ENCODE results near the gene COX4I1.
A peak's percentile ranks its signal among the peaks of the same experiment; 100 is the strongest.
"Not testable (repeated sequence)": the region's sequence is repeated elsewhere in the genome, so short reads cannot be mapped to it uniquely, and the experiment has no call there.

Gene COX4I1

DNA sequence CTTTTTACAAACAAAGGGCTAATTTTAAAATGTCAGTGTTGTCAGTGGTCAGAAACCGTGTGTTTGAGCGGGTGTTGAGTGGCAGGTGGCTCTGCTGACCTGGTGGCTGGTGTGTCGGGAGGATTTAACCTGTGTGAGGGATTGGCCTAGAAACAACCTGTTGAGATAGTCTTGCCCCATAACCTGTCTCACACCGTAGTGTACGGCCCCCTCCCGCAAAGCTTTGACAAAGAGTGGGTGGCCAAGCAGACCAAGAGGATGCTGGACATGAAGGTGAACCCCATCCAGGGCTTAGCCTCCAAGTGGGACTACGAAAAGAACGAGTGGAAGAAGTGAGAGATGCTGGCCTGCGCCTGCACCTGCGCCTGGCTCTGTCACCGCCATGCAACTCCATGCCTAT is 7.0 kb downstream of the COX4I1 start:
- Mint-ChIP-seq H3K27ac (no peak overlapping the region), H3K36me3 (peaks cover 26% of the 10 kb centered on the region), H3K4me1 (peaks cover 17% of the 10 kb centered on the region), H3K4me3 (no peak overlapping the region), H3K27me3 (no peaks in the 10 kb centered on the region), H3K9me3 (no peaks in the 10 kb centered on the region)

DNA sequence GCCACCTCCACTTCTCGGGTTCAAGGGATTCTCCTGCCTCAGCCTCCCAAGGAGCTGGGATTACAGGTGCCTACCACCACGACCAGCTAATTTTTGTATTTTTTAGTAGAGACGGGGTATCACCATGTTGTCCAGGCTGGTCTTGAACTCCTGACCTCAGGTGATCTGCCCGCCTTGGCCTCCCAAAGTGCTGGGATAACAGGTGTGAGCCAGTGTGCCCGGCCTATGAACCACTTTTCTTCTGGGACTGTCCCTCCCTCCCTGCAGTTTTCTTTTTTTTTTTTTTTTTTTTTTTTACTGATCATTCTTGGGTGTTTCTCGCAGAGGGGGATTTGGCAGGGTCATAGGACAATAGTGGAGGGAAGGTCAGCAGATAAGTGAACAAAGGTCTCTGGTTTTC is 7.8 kb downstream of the COX4I1 start:
- H3K4me1 Mint-ChIP-seq, H3K4me3 Mint-ChIP-seq, H3K9me3 Mint-ChIP-seq, H3K27ac Mint-ChIP-seq, H3K27me3 Mint-ChIP-seq: not testable (repeated sequence)
- peaks cover 19% of the 10 kb centered on the region for H3K36me3 Mint-ChIP-seq

DNA sequence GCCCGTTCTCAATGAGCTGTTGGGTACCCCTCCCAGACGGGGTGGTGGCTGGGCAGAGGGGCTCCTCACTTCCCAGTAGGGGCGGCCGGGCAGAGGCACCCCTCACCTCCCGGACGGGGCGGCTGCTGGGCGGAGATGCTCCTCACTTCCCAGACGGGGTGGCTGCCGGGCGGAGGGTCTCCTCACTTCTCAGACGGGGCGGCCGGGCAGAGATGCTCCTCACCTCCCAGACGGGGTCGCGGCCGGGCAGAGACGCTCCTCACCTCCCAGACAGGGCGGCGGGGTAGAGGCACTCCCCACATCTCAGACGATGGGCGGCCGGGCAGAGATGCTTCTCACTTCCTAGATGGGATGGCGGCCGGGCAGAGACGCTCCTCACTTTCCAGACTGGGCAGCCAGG is 8.6 kb downstream of the COX4I1 start:
- H3K4me1 Mint-ChIP-seq, H3K27ac Mint-ChIP-seq, H3K27me3 Mint-ChIP-seq, H3K9me3 Mint-ChIP-seq, H3K4me3 Mint-ChIP-seq: not testable (repeated sequence)
- peaks cover 16% of the 10 kb centered on the region for H3K36me3 Mint-ChIP-seq

DNA sequence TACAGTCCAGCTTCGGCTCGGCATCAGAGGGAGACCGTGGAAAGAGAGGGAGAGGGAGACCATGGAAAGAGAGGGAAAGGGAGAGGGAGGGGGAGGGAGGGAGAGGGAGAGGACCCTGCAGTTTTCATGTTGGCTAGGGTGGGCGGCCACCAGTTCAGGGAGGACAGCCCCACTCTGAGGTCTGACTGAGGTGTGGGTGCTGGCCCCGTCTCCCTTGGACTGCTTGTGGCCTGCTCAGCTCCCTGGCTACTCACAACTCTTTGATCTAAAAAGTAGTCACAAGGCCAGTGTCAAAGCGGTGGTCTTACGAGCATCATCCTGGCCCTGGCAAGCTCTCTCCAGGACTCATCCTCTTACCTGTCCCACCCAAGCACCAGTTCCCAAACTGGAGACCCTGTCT is 9.4 kb downstream of the COX4I1 start:
- peak overlapping the region; percentile 51 for H3K27ac Mint-ChIP-seq
- H3K27me3 Mint-ChIP-seq = peaks cover 2% of the 10 kb centered on the region
- no peak overlapping the region for H3K4me3 Mint-ChIP-seq
- peaks cover 2% of the 10 kb centered on the region for H3K4me1 Mint-ChIP-seq
- H3K9me3 Mint-ChIP-seq = no peaks in the 10 kb centered on the region
- H3K36me3 Mint-ChIP-seq = peaks cover 16% of the 10 kb centered on the region

DNA sequence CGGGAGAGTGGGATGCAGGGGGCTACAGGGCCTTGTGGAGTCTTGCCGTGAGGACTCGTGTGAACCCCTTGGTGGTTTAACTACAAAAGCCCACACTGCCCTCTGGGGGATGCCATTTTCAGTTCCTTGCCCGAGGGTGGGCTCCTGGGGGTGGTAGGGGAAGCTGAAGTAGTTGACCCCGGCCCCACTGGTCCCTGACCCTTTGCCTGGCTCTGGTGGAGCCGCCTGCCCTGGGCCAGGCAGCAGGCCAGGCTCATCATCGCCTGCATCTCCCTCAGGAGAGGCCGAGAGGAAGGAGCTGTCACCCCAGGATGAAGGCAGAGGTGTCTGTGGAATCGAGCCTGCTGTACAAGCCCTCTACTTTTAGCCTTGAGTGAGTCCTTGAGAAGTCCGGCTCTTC is 10.2 kb downstream of the COX4I1 start:
- Mint-ChIP-seq H3K27ac (no peak overlapping the region), H3K36me3 (peaks cover 14% of the 10 kb centered on the region)

DNA sequence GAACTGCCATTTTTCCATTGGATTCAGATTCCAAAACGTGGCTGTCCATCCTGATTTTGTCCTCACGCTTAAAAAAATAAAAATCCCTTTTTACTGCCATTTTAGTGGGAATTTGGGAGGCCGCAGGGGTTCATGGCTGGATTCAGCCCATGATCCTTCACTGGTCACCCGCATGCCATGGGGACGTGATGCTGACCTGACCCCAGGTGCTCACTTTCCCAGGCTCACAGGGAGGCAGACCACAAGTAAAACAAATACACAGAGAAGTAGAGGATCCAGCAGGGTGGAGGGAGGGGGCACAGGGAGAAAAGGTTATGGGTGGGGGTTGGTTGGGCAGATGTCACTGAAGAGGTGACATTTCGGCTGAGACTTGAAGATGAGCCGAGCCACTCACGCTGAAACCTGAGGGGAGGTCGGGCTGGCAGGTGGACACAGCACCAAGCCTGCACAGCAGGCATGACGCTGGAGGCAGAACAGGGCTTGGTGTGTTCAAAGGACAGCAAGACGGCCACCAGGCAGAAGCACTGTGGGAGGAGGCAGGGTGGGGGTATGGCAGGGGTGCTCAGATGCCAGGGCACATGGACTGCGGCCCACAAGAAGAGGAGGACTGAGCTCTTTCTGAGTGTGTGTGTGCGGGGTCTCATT is 10.7 kb downstream of the COX4I1 start:
- no peak overlapping the region for H3K27ac Mint-ChIP-seq
- peaks cover 2% of the 10 kb centered on the region for H3K27me3 Mint-ChIP-seq
- H3K9me3 Mint-ChIP-seq = no peaks in the 10 kb centered on the region
- H3K4me3 Mint-ChIP-seq = no peak overlapping the region
- H3K4me1 Mint-ChIP-seq = no peaks in the 10 kb centered on the region
- H3K36me3 Mint-ChIP-seq = peaks cover 11% of the 10 kb centered on the region

More for the DNA sequence above, 10.2 kb downstream of the COX4I1 start:
- no peak overlapping the region for H3K4me3 Mint-ChIP-seq
- peaks cover 2% of the 10 kb centered on the region for H3K27me3 Mint-ChIP-seq
- H3K4me1 Mint-ChIP-seq = no peaks in the 10 kb centered on the region
- no peaks in the 10 kb centered on the region for H3K9me3 Mint-ChIP-seq

DNA sequence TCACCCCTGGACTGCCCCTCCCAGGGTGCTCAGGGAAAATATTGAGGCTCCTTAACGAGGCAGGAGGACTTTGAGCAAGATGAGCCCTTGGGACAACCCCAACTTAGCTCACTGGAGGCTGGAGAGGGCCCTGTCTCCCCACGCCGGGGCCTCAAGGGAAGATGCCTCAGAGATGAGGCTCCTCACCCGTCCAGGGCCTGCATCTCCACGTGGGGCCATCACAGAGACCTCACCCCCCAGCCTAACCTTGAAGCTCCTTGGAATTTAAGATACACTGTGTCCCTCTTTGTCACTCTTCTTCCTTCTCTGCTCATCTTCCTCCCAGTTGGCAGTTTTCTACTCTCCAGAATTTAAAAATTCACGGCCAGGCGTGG is 11.2 kb downstream of the COX4I1 start:
- H3K27me3 Mint-ChIP-seq = peaks cover 2% of the 10 kb centered on the region

DNA sequence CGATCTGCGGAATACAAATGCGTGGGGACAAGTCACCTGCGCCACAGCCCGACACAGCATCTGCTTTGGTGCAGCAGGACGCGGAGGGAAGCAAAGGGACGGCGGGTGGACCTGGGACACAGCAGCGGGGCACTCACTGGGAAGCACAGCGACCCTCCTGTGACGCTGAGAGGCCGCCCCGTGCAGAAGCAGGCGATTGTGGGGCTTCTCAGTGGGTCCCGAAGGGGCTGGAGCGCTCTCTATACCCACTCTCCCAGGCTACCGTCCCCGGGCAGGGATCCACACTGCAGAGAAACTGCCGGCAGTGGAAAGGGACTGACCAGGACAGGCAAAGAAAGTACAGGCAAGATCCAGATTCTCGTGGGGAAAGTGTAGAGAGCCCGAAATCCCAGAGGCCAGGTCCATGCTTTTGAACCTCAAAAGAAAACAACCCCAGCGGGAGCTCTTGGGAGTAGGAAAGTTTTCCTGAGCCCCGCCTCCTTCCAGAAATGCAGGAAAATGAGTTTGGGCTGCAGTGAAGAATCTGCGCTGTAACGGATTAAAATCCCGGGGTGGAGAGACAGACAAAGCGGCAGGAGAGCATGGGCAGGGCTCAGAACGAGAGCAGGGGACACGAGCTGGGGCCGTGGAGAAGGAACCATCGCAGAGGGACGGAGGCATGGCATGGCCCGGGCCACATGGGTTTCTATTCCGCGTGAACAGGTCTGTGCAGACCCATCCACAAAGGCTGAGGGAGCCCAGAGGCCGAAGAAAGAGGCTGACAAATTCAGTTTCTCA is 12.7 kb downstream of the COX4I1 start:
- peaks cover 2% of the 10 kb centered on the region for H3K27me3 Mint-ChIP-seq
- H3K4me3 Mint-ChIP-seq = no peak overlapping the region
- no peaks in the 10 kb centered on the region for H3K9me3 Mint-ChIP-seq
- H3K27ac Mint-ChIP-seq = no peak overlapping the region
- no peaks in the 10 kb centered on the region for H3K36me3 Mint-ChIP-seq
- H3K4me1 Mint-ChIP-seq = no peaks in the 10 kb centered on the region

More for the DNA sequence above, 11.2 kb downstream of the COX4I1 start:
- no peaks in the 10 kb centered on the region for H3K9me3 Mint-ChIP-seq
- H3K4me1 Mint-ChIP-seq = no peaks in the 10 kb centered on the region
- peaks cover 7% of the 10 kb centered on the region for H3K36me3 Mint-ChIP-seq
- H3K27ac Mint-ChIP-seq = no peak overlapping the region
- no peak overlapping the region for H3K4me3 Mint-ChIP-seq

DNA sequence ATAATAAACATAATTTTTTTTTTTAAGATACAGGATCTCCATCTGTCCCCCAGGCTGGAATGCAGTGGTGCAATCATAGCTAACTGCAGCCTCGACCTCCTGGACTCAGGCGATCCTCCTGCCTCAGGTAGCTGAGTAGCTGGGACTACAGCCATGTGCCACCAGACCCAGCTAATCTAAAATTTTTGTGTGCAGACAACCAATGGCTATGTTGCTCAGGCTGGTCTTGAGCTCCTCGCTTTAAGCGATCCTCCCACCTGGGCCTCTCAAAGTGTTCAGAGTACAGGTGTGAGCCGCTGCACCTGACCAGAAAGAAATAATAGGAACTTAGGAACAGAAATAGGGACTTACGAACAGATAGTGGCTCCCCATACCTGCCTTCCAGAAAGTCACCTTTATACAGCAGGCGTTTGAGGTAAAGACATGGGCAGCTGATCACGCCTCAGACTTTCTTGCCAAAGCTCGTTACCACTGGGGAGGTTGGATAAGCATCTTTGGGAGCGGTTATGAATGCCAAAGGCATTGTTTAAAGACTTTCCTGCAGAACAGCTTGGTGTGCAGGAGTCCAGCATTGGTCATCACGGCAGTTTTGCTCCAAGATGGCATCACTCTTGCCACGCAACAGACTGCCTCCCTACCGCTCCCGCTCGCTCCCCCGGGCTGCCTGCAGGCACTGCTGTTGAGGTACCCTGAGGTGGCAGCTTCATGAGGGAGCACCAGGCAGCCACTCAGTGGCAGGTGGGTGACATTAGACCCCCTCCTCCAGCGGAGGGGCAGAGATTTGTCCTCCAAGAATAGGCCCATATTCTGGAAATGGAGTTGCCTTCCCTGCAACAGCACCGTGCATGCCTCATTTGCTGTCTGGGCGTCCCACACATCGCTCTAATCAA is 13.6 kb downstream of the COX4I1 start:
- no peaks in the 10 kb centered on the region for H3K9me3 Mint-ChIP-seq
- H3K27me3 Mint-ChIP-seq = peaks cover 2% of the 10 kb centered on the region
- no peak overlapping the region for H3K27ac Mint-ChIP-seq
- no peaks in the 10 kb centered on the region for H3K4me1 Mint-ChIP-seq
- no peaks in the 10 kb centered on the region for H3K36me3 Mint-ChIP-seq
- no peak overlapping the region for H3K4me3 Mint-ChIP-seq

DNA sequence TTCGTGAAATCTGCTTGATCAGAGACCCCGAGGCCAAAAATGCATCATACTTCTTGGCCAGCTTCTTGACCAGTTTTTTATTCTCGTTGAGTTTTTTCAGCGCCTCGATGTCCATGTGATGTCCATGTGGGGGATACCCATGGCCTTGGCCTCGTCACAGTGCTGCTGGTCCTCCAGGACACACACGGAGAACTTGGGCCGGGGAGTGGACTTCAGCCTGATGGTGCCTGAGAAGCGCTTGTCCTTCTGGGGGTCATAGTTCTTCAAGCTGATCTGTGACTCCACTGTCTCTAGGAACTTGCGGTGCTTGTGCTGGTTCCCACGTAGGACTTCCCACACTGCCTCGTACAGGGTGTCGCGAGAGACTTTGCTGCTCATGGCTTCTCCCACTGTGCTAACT is 16.7 kb downstream of the COX4I1 start:
- H3K4me1 Mint-ChIP-seq = peaks cover 7% of the 10 kb centered on the region
- no peak overlapping the region for H3K4me3 Mint-ChIP-seq
- H3K36me3 Mint-ChIP-seq = no peaks in the 10 kb centered on the region
- peaks cover 2% of the 10 kb centered on the region for H3K27me3 Mint-ChIP-seq
- H3K27ac Mint-ChIP-seq = no peak overlapping the region
- no peaks in the 10 kb centered on the region for H3K9me3 Mint-ChIP-seq

DNA sequence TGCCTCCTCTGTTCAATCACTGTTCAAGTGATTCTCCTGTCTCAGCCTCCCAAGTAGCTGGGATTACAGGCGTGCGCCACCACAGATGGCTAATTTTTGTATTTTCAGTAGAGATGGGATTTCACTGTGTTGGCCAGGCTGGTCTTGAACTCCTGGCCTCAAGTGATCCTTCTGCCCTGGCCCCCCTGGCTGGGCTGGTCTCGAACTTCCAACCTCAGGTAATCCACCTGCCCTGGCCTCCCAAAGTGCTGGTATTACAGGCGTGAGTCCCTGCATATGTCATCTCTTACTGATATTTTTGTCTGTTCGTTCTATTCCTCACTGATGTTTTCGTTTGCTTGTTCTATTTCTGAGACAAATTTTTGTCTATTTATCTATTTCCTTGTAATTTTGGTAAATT is 17.7 kb downstream of the COX4I1 start:
- H3K27me3 Mint-ChIP-seq, H3K36me3 Mint-ChIP-seq, H3K4me3 Mint-ChIP-seq, H3K9me3 Mint-ChIP-seq, H3K27ac Mint-ChIP-seq: not testable (repeated sequence)
- peaks cover 13% of the 10 kb centered on the region for H3K4me1 Mint-ChIP-seq

DNA sequence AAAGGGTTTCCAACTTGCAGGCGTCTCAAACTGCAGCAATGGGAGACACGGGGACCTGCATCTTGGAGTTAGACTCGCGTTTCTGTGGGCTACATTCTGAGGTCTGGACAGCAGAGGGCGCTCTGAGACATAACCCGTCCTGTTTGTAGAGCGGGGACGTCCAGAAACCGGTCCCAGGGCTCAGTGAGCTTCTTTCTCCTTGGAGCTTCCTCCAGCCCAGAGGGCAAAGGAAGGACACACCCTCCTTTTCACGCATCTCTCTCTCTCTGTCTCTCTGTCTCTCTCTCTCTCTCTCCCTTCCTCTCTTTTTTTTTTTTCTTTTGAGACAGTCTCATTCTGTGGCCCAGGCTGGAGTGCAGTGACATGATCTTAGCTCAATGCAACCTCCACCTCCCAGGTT is 19.8 kb downstream of the COX4I1 start:
- Mint-ChIP-seq H3K9me3 (no peaks in the 10 kb centered on the region), H3K4me3 (no peak overlapping the region), H3K4me1 (peaks cover 13% of the 10 kb centered on the region), H3K36me3 (no peaks in the 10 kb centered on the region), H3K27ac (no peak overlapping the region), H3K27me3 (no peaks in the 10 kb centered on the region)

DNA sequence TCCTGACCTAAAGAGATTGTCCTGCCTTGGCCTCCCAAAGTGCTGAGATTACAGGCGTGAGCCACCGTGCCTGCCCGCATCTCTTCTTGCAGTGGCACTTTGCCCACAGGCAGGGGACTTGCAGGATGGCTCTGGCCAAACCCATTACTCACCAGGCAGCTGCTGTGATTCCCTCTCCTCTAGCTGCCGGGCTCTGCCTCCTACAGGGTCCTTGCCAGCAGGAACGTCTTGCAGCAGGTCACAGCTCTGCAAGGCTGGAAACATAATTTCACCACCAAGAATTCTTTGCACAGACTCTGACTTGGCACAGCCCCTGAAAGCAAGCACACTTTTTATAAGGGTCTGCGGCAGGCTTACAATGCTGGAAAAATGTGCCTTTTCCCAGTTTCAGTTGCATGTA is 20.3 kb downstream of the COX4I1 start:
- no peak overlapping the region for H3K27ac Mint-ChIP-seq
- no peaks in the 10 kb centered on the region for H3K27me3 Mint-ChIP-seq
- H3K36me3 Mint-ChIP-seq = no peaks in the 10 kb centered on the region
- H3K9me3 Mint-ChIP-seq = no peaks in the 10 kb centered on the region
- no peak overlapping the region for H3K4me3 Mint-ChIP-seq
- H3K4me1 Mint-ChIP-seq = peaks cover 13% of the 10 kb centered on the region

DNA sequence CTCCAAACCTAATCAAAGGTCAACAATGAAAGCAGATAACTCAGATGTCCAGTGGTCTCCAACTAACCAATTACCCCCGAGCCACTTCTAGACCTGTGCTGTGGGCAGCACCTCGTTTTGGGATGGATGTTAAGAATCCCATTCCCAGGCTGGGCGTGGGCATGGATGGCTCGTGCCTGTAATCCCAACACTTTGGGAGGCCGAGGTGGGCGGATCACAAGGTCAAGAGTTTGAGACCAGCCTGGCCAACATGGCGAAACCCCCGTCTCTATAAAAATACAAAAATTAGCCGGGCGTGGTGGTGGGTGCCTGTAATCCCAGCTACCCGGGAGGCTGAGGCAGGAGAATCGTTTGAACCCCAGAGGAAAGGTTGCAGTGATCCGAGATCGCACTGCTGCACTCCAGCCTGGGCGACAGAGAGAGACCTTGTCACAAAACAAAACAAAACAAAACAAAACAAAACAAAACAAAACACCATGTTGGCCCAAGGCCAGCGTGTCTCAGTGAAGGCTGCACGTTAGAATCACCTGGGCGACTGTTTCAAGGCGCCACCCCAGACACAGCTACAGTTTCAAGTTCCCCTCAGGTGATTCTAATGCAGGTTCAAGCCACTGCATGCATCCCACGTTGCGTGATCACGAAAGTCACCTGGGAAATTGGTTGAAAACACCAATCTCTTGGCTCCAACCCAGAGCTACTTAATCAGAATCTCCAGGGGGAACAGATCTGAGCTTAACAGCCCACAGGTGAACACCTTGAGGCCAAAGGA is 21.3 kb downstream of the COX4I1 start:
- H3K27me3 Mint-ChIP-seq = no peaks in the 10 kb centered on the region
- peaks cover 13% of the 10 kb centered on the region for H3K4me1 Mint-ChIP-seq
- H3K9me3 Mint-ChIP-seq = no peaks in the 10 kb centered on the region
- no peak overlapping the region for H3K4me3 Mint-ChIP-seq
- H3K27ac Mint-ChIP-seq = no peak overlapping the region
- no peaks in the 10 kb centered on the region for H3K36me3 Mint-ChIP-seq

DNA sequence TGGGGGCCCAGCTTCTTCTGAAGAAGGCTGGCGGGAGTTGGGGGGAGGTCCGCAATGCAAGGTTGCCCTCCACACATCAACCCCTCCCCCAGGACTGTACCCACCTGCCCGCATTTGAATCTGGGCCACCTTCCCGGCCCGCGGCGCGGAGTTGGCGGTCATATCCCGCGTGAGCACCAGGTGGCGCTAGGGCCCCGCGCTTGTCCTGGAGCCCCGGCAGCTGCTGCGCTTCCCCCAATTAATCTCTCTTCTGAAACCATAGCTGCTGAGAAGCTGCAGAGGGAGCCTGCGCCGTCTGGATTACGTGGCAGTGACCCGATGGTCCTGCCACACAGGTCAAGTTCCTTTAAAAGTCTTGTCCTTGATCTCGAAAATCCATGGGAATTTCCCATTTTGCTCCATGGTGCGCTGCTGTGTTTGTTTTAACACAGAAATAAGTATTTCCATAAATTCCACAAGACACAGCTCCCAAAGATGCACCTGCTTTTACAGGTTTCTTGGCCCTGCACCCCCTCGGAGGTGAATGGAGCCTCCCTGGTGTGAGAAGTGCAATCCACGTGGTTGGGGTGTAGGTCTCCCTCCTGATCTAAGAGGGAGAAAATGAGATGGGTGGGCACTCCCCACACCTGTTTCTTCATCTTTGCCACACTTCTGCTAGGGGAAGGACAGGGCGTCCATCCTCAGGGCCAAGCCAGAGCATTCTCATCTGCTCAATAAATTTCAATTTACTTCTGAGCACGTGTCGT is 22.1 kb downstream of the COX4I1 start:
- Mint-ChIP-seq H3K27me3 (no peaks in the 10 kb centered on the region), H3K4me3 (no peak overlapping the region), H3K9me3 (no peaks in the 10 kb centered on the region), H3K36me3 (no peaks in the 10 kb centered on the region), H3K4me1 (peaks cover 13% of the 10 kb centered on the region), H3K27ac (no peak overlapping the region)

All from activated naive CD4-positive, alpha-beta T cell treated with anti-CD3 and anti-CD28 coated beads, Interleukin-2, amount 50 U/mL, for 24 hours (primary cell).